IMR-90 (cell line): ENCODE results near the gene DYNLT2B. TPM values are rescaled to one million over a fixed set of nuclear protein-coding genes. Genes with fewer than 3 reads are reported as not detected.

ENCODE experiments used
- ATAC-seq: fragments of 200-7000 bp; cut with Tn5 transposase; 2 replicates; pipeline ENCODE4 v1.9.1; 2020; ENCODE audit warnings: low read depth, mild to moderate bottlenecking, moderate library complexity
- BruUV-seq: library from RNA; stranded (reverse); fragments of 400-500 nt; replicated peaks from 2 replicates; lab custom pipeline; 2021; lab: Mats Ljungman, UMichigan
- CTCF ChIA-PET: fragments of 300-600 bp; formaldehyde crosslinking; extraction: SDS; loops from one replicate; lab custom pipeline; 2021; ENCODE audit warnings: antibody characterized with exemption; lab: Yijun Ruan, JAX
- POLR2A ChIA-PET: fragments of 300-600 bp; sonication (Branson Sonifier 250); formaldehyde crosslinking; loops from one replicate; lab custom pipeline; 2022; ENCODE audit warnings: antibody characterized with exemption; ENCODE audit not compliant: unreplicated experiment; lab: Charles Lee
- DNase-seq: peaks from one replicate; pipeline ENCODE4 v3.0.0; 2013
- H2AFZ ChIP-seq: replicated peaks from 2 replicates; pipeline ENCODE3; 2013; ENCODE audit warnings: low read length, mild to moderate bottlenecking; ENCODE audit not compliant: poor library complexity
- H2AK5ac ChIP-seq: 2 replicates; pipeline ENCODE4 v1.6.1; 2013; ENCODE audit warnings: low read depth, low read length, inconsistent platforms
- H2AK9ac ChIP-seq: replicated peaks from 2 replicates; pipeline ENCODE3; 2013; ENCODE audit warnings: mild to moderate bottlenecking, low read depth, low read length, moderate library complexity; ENCODE audit not compliant: poor library complexity
- H2BK120ac ChIP-seq: 2 replicates; pipeline ENCODE4 v1.6.1; 2013; ENCODE audit warnings: low read depth, low read length, inconsistent platforms
- H2BK15ac ChIP-seq: 3 replicates; pipeline ENCODE4 v1.6.1; 2013; ENCODE audit warnings: low read depth, low read length, inconsistent platforms
- H2BK20ac ChIP-seq: 2 replicates; pipeline ENCODE4 v1.6.1; 2013; ENCODE audit warnings: low read depth, mild to moderate bottlenecking, inconsistent platforms, low read length, moderate library complexity
- H2BK5ac ChIP-seq: 2 replicates; pipeline ENCODE4 v1.6.1; 2013; ENCODE audit warnings: mild to moderate bottlenecking, low read depth, low read length, inconsistent platforms; ENCODE audit not compliant: poor library complexity, severe bottlenecking
- H3K14ac ChIP-seq: replicated peaks from 2 replicates; pipeline ENCODE4 v1.6.1; 2013; ENCODE audit warnings: low read depth, low read length, inconsistent platforms
- H3K18ac ChIP-seq: 2 replicates; pipeline ENCODE4 v1.6.1; 2013; ENCODE audit warnings: low read depth, low read length, control low read depth
- H3K23ac ChIP-seq: 2 replicates; pipeline ENCODE4 v1.6.1; 2013; ENCODE audit warnings: low read depth, low read length, inconsistent platforms
- H3K27ac ChIP-seq: 2 replicates; pipeline ENCODE4 v1.5.1; 2013; ENCODE audit warnings: mild to moderate bottlenecking, control low read depth, low read length; ENCODE audit not compliant: insufficient read depth
- H3K27me3 ChIP-seq: 2 replicates; pipeline ENCODE4 v1.6.1; 2013; ENCODE audit warnings: low read length; ENCODE audit not compliant: control insufficient read depth, insufficient read depth
- H3K36me3 ChIP-seq: 2 replicates; pipeline ENCODE4 v1.6.1; 2013; ENCODE audit warnings: low read length, mixed read lengths; ENCODE audit not compliant: control insufficient read depth, insufficient read depth
- H3K4ac ChIP-seq: 2 replicates; pipeline ENCODE4 v1.6.1; 2013; ENCODE audit warnings: low read depth, low read length, inconsistent platforms
- H3K4me1 ChIP-seq: 2 replicates; pipeline ENCODE4 v1.6.1; 2013; ENCODE audit warnings: low read length, mixed read lengths; ENCODE audit not compliant: control insufficient read depth, insufficient read depth
- H3K4me2 ChIP-seq: 2 replicates; pipeline ENCODE4 v1.6.1; 2013; ENCODE audit warnings: low read depth, mild to moderate bottlenecking, control low read depth, low read length, moderate library complexity
- H3K4me3 ChIP-seq: 2 replicates; pipeline ENCODE4 v1.5.1; 2013; ENCODE audit warnings: low read depth, mild to moderate bottlenecking, control low read depth, low read length, moderate library complexity; ENCODE audit not compliant: insufficient read depth
- H3K56ac ChIP-seq: 2 replicates; pipeline ENCODE4 v1.6.1; 2013; ENCODE audit warnings: low read length, inconsistent platforms; ENCODE audit not compliant: insufficient read depth; ENCODE audit errors: extremely low read depth
- H3K79me1 ChIP-seq, 2 experiments: 2 replicates each; pipeline ENCODE4 v1.6.1; 2013; ENCODE audit warnings: low read length in 2 of 2, inconsistent platforms in 1 of 2, low read depth in 1 of 2
- H3K9ac ChIP-seq: 2 replicates; pipeline ENCODE4 v1.6.1; 2013; ENCODE audit warnings: low read depth, low read length, control low read depth
- H3K9me1 ChIP-seq: 2 replicates; pipeline ENCODE4 v1.6.1; 2013; ENCODE audit warnings: low read length, inconsistent platforms; ENCODE audit not compliant: insufficient read depth
- H3K9me3 ChIP-seq: 2 replicates; pipeline ENCODE4 v1.6.1; 2013; ENCODE audit warnings: low read length; ENCODE audit not compliant: control insufficient read depth, insufficient read depth
- H4K20me1 ChIP-seq: 2 replicates; pipeline ENCODE4 v1.6.1; 2013; ENCODE audit warnings: low read length, inconsistent platforms; ENCODE audit not compliant: insufficient read depth
- H4K5ac ChIP-seq: 2 replicates; pipeline ENCODE4 v1.6.1; 2013; ENCODE audit warnings: mild to moderate bottlenecking, low read depth, low read length, control low read depth
- H4K8ac ChIP-seq, 2 experiments: 2 replicates each; pipeline ENCODE4 v1.6.1; 2013; ENCODE audit warnings: low read depth in 2 of 2, low read length in 2 of 2, control low read depth in 1 of 2, inconsistent platforms in 1 of 2
- H4K91ac ChIP-seq: 2 replicates; pipeline ENCODE4 v1.6.1; 2013; ENCODE audit warnings: low read depth, low read length, inconsistent platforms; ENCODE audit not compliant: insufficient read depth
- CHD1 ChIP-seq: IDR thresholded peaks from 2 replicates; pipeline ENCODE4 v1.6.1; 2012; ENCODE audit warnings: low read depth, low read length, improper control_type of control experiment
- CTCF ChIP-seq: conservative IDR thresholded peaks from 2 replicates; pipeline ENCODE4 v1.5.1; 2012; ENCODE audit warnings: mild to moderate bottlenecking, low read depth, low read length, improper control_type of control experiment
- ELK1 ChIP-seq: fragments of 150-350 bp; IDR thresholded peaks from 2 replicates; pipeline ENCODE4 v1.6.1; 2016; ENCODE audit warnings: low read depth, mild to moderate bottlenecking, low read length, moderate library complexity, borderline replicate concordance
- FOS ChIP-seq: fragments of 150-350 bp; IDR thresholded peaks from 2 replicates; pipeline ENCODE4 v1.6.1; 2016; ENCODE audit warnings: low read depth, low read length
- MAZ ChIP-seq: IDR thresholded peaks from 2 replicates; pipeline ENCODE4 v1.6.1; 2012; ENCODE audit warnings: low read depth, mild to moderate bottlenecking, low read length, improper control_type of control experiment, moderate library complexity, borderline replicate concordance
- NFE2L2 ChIP-seq: fragments of 150-350 bp; IDR thresholded peaks from 2 replicates; pipeline ENCODE4 v1.6.1; 2016; ENCODE audit warnings: low read depth, mild to moderate bottlenecking, low read length
- RFX5 ChIP-seq: IDR thresholded peaks from 2 replicates; pipeline ENCODE4 v1.8.0; 2012; ENCODE audit warnings: low read depth, mild to moderate bottlenecking, low read length, moderate library complexity
- USF2 ChIP-seq: fragments of 150-350 bp; IDR thresholded peaks from 2 replicates; pipeline ENCODE4 v1.6.1; 2017; ENCODE audit warnings: mild to moderate bottlenecking, antibody characterized with exemption, low read length, low read depth
- WGBS, 2 experiments: methylation state at CpG; one replicate each; pipeline versions ENCODE4 v1.1.5 to v1.1.7; 2013; ENCODE audit warnings: missing lambda C conversion rate in 2 of 2; ENCODE audit not compliant: insufficient read length in 1 of 2; ENCODE audit errors: extremely low coverage in 2 of 2; 5-methylcytosine and 5-hydroxymethylcytosine counted together
- dilution Hi-C: fragments of 300-500 bp; cut with HindIII; formaldehyde crosslinking; loops from one replicate; pipeline ENCODE4 v1.14.3; 2018; ENCODE audit warnings: low sequenced_read_pairs; ENCODE audit not compliant: unreplicated experiment
- in situ Hi-C: fragments of 300-500 bp; cut with MboI; formaldehyde crosslinking; loops from 3 replicates; pipeline ENCODE4 v1.14.3; 2019; ENCODE audit warnings: low sequenced_read_pairs, inconsistent platforms, mixed read lengths
- intact Hi-C: fragments of 100-400 bp; cut with micrococcal nuclease; formaldehyde crosslinking; loops from 2 replicates; pipeline ENCODE4 v1.10.0; 2022
- polyA plus RNA-seq, 3 experiments: library from polyadenylated mRNA; depleted of rRNA; stranded (reverse); fragments of >200 nt; gene quantifications; 2 replicates each; pipeline ENCODE4 v1.2.3, GENCODE V29; 2012; ENCODE audit warnings: low replicate concordance in 1 of 3
- total RNA-seq: library from RNA; depleted of rRNA; stranded (reverse); fragments of >200 nt; gene quantifications from 2 replicates; pipeline ENCODE4 v1.2.3, GENCODE V29; 2012

Gene DYNLT2B
- total and polyA plus RNA-seq, 2 of the 4 experiments (the other 2 are of a cell fraction): 2.2 to 6.0 TPM

GRCh38 chr3:196323016-196323415 is 5.0 kb upstream of the DYNLT2B start:
- H3K27me3 ChIP-seq: no peaks in the 10 kb centered on the region
- no peak overlapping the region for H2AK5ac ChIP-seq
- H3K27ac ChIP-seq: no peak overlapping the region
- no peak overlapping the region for H3K9ac ChIP-seq
- no peaks in the 10 kb centered on the region; the same call in 1 of the 2 replicates for H4K20me1 ChIP-seq
- H3K4me1 ChIP-seq: peaks cover 2% of the 10 kb centered on the region; the same call in 1 of the 2 replicates
- no peak overlapping the region for H2AFZ ChIP-seq
- H3K9me1 ChIP-seq: peaks cover 6% of the 10 kb centered on the region; the same call in 1 of the 2 replicates
- H2BK15ac ChIP-seq: no peak overlapping the region
- no peak for TF ChIP-seq NFE2L2
- no peak for TF ChIP-seq USF2
- TF ChIP-seq CHD1: no peak
- no peak for TF ChIP-seq RFX5
- TF ChIP-seq MAZ: no peak
- TF ChIP-seq CTCF: no peak
- no peak for TF ChIP-seq FOS
- TF ChIP-seq ELK1: no peak
- H4K91ac ChIP-seq: no peak overlapping the region
- H2BK120ac ChIP-seq: no peak overlapping the region
- H3K4me2 ChIP-seq: no peak overlapping the region
- H2BK20ac ChIP-seq: no peak overlapping the region
- H2AK9ac ChIP-seq: no peak overlapping the region
- ChIA-PET POLR2A (no interaction called here), CTCF (interaction anchor here (0.7 kb wide), 1 partner anchor 25 kb away, joined by 4 read pairs; no protein-coding TSS in a partner anchor)
- no peak overlapping the region for H2BK5ac ChIP-seq
- intact Hi-C loops: no loop called here
- no peak overlapping the region for H4K5ac ChIP-seq
- no peaks in the 10 kb centered on the region for H3K9me3 ChIP-seq
- ATAC-seq (no peak), DNase-seq (no peak)
- dilution Hi-C loops: no loop called here
- peaks cover 0 to 13% of the 10 kb centered on the region in 2 experiments; a peak in 3 of 4 replicates for H3K79me1 ChIP-seq
- H3K14ac ChIP-seq: no peak overlapping the region
- H3K18ac ChIP-seq: no peak overlapping the region
- no peak overlapping the region for H3K23ac ChIP-seq
- H3K56ac ChIP-seq: no peak overlapping the region
- WGBS, 2 experiments: no CpG with 5 or more reads among the region's 4 CpGs
- no peak overlapping the region for H3K4me3 ChIP-seq
- no TSS peak for BruUV-seq
- in situ Hi-C loops: no loop called here
- no peak overlapping the region for H3K4ac ChIP-seq
- no peaks in the 10 kb centered on the region for H3K36me3 ChIP-seq
- H4K8ac ChIP-seq: no peak overlapping the region
